ENCODE data around the gene ENKUR. TPM values are rescaled to one million over a fixed set of nuclear protein-coding genes. Genes with fewer than 3 reads are reported as not detected.
A peak's percentile ranks its signal among the peaks of the same experiment; 100 is the strongest.

The ENKUR gene
- total and polyA plus RNA-seq, 5 experiments from 2014 or later: not detected

DNA sequence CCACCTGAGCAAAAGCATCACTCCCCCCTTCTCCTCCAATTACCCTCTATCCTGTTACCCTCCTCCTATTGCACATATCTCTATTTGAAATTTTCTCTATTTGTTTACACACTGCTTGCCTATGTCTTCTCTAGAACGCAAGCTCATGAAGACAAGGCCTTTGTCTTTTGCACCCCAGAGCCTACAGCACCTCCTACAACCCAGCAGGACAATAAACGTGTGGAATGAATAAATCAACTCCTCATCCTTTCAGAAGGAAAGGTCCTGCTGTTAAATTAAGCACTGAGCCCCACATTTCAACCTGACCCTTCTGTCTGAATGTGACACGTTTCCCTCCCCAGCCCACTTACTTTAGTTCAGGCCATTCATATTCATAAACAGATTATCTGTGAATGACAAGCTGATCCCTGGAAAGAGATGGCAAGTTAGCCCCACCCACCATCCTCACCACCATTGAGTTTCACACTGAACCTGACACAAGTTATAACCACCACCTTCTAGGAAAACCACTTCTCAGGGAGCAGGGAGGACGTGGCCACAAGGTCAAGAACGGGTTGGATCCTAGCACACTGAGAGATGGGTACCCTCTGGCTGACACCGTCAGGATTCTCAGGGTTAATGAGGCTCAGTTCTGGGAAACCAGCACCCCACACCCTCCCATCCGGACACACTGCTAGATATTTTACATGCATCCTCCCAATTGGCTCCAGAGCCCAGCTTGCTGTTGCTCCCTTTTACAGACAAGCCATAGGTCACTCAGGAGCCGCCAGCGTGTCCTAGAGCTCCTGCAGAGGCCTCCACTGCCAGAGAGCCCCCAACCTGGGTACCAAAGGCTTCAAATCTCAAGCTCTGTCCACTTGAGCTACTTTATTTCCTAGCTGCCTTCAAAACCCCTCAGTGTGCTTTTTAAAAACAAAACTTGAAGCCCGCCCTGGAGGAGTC lies 64.5 kb downstream of the ENKUR start:
- Mint-ChIP-seq H3K9me3 (no peaks in the 10 kb centered on the region), H3K4me1 (peaks cover 12 to 25% (median 20%) of the 10 kb centered on the region in 4 donors), H3K27me3 (peaks cover 0 to 4% (median 0%) of the 10 kb centered on the region in 5 donors), H3K4me3 (peak overlapping the region; percentile 76 to 91 (median 84)), H3K36me3 (no peaks in the 10 kb centered on the region), H3K27ac (peak overlapping the region; percentile 57 to 89 (median 86))
- peak in 2 of 10 donors; percentile 37 to 63 for DNase-seq
- ATAC-seq: peak; percentile 5 to 8
- POLR2A ChIA-PET: interaction anchor here (0.6 to 1.8 kb wide), 13 partner anchors 8 to 329 kb away, joined by 3 to 16 read pairs (median 3); partner anchors contain the start of genes ARHGAP21, ENKUR and THNSL1

DNA sequence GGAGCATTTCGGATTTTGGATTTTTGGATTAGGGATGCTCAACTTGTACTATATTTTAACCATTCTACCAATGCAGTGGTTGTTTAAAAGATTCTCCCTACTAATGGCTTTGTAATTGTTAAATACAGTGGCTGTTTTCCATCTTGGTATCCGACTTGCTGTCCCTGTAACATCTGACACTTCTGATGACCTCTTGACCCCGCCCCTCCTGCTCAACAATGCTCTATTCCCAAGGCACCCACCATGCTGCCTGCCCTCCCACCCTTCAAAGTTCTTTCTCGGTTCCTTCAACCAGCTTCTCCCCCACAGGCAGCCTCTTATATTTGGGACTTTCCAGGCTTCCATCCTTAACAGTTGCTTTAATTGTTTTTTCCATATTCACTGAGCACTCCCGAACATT lies 65.5 kb downstream of the ENKUR start:
- Mint-ChIP-seq H3K27me3 (peaks cover 0 to 4% (median 0%) of the 10 kb centered on the region in 5 donors), H3K4me3 (peak overlapping the region in 2 of 10 donors; percentile 46 to 78), H3K36me3 (no peaks in the 10 kb centered on the region), H3K4me1 (peaks cover 12 to 25% (median 20%) of the 10 kb centered on the region in 4 donors), H3K27ac (peak overlapping the region in 2 of 10 donors; percentile 30 to 89), H3K9me3 (no peaks in the 10 kb centered on the region)
- DNase-seq (no peak), ATAC-seq (no peak)
- POLR2A ChIA-PET: no interaction called here

DNA sequence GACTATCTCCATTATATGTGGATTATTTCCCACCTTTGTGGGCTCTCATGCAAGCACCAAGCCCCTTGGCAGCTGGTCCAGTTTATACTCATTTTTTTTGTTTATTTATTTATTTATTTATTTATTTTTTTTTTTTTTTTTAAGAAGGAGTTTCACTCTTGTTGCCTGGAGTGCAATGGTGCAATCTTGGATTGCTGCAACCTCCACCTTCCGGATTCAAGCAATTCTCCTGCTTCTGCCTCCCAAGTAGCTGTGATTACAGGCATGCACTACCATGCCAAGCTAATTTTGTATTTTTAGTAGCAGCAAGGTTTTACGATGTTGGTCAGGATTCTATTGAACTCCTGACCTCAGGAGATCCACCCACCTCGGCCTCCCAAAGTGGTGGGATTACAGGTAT lies 66.3 kb downstream of the ENKUR start:
- ATAC-seq (no peak), DNase-seq (no peak)
- no peaks in the 10 kb centered on the region for H3K36me3 Mint-ChIP-seq
- peaks cover 15 to 25% (median 21%) of the 10 kb centered on the region in 4 donors for H3K4me1 Mint-ChIP-seq
- POLR2A ChIA-PET: interaction anchor here (1.5 kb wide), 1 partner anchor 222 kb away, joined by 4 read pairs; no protein-coding TSS in a partner anchor
- H3K27me3 Mint-ChIP-seq: peaks cover 0 to 4% (median 0%) of the 10 kb centered on the region in 5 donors
- H3K27ac Mint-ChIP-seq: peak overlapping the region in 2 of 10 donors; percentile 10 to 36
- no peaks in the 10 kb centered on the region for H3K9me3 Mint-ChIP-seq
- H3K4me3 Mint-ChIP-seq: no peak overlapping the region

GRCh38 chr10:24947304-24948097 lies 68.5 kb downstream of the ENKUR start:
- Mint-ChIP-seq H3K4me1 (peaks cover 3 to 20% (median 16%) of the 10 kb centered on the region in 4 donors), H3K9me3 (no peaks in the 10 kb centered on the region), H3K36me3 (no peaks in the 10 kb centered on the region), H3K27me3 (no peaks in the 10 kb centered on the region), H3K4me3 (no peak overlapping the region), H3K27ac (peak overlapping the region in 4 of 10 donors; percentile 2 to 23 (median 7))
- DNase-seq (no peak), ATAC-seq (no peak)
- POLR2A ChIA-PET: no interaction called here

DNA sequence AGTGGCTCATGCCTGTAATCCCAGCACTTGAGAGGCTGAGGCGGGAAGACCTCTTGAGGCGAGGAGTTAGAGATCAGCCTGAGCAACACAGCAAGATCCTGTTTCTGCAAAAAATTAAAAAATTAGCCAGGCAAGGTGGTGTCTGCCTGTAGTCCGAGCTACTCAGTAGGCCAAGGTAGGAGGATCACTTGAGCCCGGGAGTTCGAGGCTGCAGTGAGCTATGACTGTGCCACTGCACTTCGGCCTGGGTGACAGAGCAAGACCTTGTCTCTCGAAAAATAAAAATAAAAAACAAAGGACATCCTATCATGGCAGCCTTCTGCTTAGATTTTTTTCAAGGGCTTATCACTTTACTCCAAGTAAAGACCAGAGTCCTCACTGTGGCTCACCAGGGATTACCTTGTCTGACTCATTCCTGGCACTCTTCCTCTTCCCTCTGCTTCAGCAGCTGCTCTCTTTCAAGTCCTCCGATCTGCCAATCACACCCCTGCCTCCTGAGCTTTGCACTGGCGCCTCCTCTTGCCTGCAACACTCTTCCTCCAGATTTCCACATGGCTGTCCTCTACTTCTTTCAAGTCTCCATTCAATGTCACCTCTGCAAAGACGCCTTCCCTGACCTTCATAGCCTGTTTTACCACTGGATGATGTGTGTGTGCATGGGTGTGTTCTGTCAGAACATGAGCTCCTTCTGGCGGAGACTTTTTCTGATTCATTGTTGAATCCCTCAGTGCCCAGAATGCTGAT lies 71.3 kb downstream of the ENKUR start:
- POLR2A ChIA-PET: interaction anchor here (2.1 kb wide), 1 partner anchor 8 kb away, joined by 5 read pairs; the partner anchor contains the start of gene PRTFDC1
- H3K4me3 Mint-ChIP-seq: no peak overlapping the region

DNA sequence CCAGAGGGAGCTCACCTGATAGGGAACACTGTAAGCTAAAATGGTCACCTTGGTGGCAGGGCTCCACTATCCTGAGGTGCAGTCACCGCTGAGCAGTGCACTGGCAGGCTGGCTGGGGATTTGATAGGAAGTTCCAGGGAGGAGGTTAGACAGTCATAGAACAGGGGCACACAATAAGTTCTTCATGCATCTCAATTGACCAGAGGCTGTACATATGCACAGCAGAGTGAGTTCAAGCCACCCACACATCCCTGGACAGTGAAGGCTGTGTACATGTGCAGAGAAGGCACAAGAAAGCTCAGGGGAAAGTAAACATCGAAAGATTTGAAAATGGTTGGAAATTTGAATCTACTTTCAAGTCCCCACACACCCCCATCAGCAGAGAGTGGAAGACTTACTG lies 77.4 kb downstream of the ENKUR start:
- peaks cover 0 to 7% (median 0%) of the 10 kb centered on the region in 3 donors for H3K36me3 Mint-ChIP-seq
- POLR2A ChIA-PET: no interaction called here
- ATAC-seq (no peak), DNase-seq (no peak)
- H3K27me3 Mint-ChIP-seq: no peaks in the 10 kb centered on the region
- H3K27ac Mint-ChIP-seq: no peak overlapping the region
- no peaks in the 10 kb centered on the region for H3K9me3 Mint-ChIP-seq
- H3K4me1 Mint-ChIP-seq: no peaks in the 10 kb centered on the region
- H3K4me3 Mint-ChIP-seq: no peak overlapping the region

More for the DNA sequence above, 71.3 kb downstream of the ENKUR start:
- Mint-ChIP-seq H3K27me3 (no peaks in the 10 kb centered on the region), H3K9me3 (no peaks in the 10 kb centered on the region), H3K27ac (peak overlapping the region in 5 of 10 donors; percentile 6 to 67 (median 47)), H3K4me1 (peaks cover 0 to 12% (median 2%) of the 10 kb centered on the region in 4 donors), H3K36me3 (no peaks in the 10 kb centered on the region)
- DNase-seq: no peak
- no peak for ATAC-seq

DNA sequence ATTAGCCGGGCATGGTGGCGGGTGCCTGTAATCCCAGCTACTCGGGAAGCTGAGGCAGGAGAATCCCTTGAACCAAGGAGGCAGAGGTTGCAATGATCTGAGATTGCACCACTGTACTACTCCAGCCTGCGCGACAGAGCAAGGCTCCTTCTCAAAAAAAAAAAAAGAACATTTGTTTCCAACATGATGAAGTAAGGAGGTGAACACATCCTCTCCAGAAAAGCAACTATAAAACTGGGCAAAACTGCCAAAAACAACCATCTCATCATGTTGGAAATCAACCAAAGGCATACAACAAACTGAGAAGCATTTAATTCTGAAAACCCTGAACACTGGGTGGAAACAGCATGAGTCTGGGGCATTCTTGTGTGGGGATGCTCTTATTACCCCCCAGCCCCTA lies 77.9 kb downstream of the ENKUR start:
- Mint-ChIP-seq H3K9me3 (no peaks in the 10 kb centered on the region), H3K36me3 (peaks cover 0 to 7% (median 0%) of the 10 kb centered on the region in 3 donors), H3K4me1 (no peaks in the 10 kb centered on the region), H3K27ac (no peak overlapping the region), H3K4me3 (no peak overlapping the region), H3K27me3 (no peaks in the 10 kb centered on the region)
- POLR2A ChIA-PET: no interaction called here
- no peak for DNase-seq
- no peak for ATAC-seq

DNA sequence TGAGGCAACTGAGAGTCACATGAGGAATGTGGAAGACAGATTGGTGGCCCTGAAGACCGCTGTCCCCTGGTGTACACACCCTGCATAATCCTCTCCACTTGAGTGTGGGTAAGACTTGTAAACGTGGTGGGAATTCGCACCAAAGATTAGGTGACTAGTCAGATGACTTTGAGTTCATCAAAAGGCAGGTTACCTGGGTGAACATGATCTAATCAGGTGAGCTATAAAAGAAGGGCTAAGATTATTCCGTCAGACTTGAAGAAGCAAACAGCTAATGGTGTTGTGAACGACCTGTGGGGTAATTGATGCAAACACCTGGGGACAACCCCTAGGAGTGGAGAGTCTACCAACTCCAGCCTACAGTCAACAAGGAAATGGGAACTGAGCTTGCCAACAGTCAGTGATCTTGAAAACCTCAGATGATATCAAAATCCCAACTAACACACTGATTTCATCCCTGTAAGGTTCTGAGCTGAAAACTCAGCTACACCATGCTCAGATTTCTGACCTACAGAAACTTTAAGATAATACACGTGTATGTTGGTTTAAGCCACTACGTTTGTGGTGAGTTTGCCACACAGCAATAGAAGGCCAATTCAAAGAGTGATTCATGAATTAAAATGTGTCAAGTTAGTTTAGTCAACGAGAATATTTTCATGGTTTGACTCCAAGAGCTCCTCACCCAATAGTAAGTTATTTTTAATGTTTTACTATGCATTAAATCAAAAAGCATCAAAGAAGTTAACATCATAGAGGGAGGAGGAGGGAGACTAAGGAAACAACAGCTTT lies 80.3 kb downstream of the ENKUR start:
- H3K36me3 Mint-ChIP-seq: peaks cover 0 to 7% (median 0%) of the 10 kb centered on the region in 3 donors
- H3K27ac Mint-ChIP-seq: peak overlapping the region in 3 of 10 donors; percentile 6 to 86 (median 58)
- ATAC-seq (no peak), DNase-seq (no peak)
- H3K27me3 Mint-ChIP-seq: no peaks in the 10 kb centered on the region
- no peaks in the 10 kb centered on the region for H3K4me1 Mint-ChIP-seq
- POLR2A ChIA-PET: no interaction called here
- no peak overlapping the region for H3K4me3 Mint-ChIP-seq
- H3K9me3 Mint-ChIP-seq: no peaks in the 10 kb centered on the region

Other genes with a start within 250 kb of the ENKUR start
- gene PRTFDC1, start 63.6 kb downstream of the ENKUR start, total RNA-seq: 1 to 10 TPM; 1.8 to 3.1 TPM
- gene PRTFDC1, start 63.6 kb downstream of the ENKUR start, polyA plus RNA-seq: 1 to 10 TPM in 1 of 3 donors, under 1 TPM in 2; 0.93 to 1.7 (median 0.94) TPM
- gene THNSL1, start 454 bp upstream of the ENKUR start, total RNA-seq: 1 to 10 TPM; 8.1 to 8.8 TPM
- 10 to 100 TPM in 1 of 3 donors, 1 to 10 TPM in 2; 5.4 to 12.2 (median 8.1) TPM for gene THNSL1, start 454 bp upstream of the ENKUR start, polyA plus RNA-seq
- gene GPR158, start 158.8 kb upstream of the ENKUR start, total RNA-seq: not detected
- gene GPR158, start 158.8 kb upstream of the ENKUR start, polyA plus RNA-seq: not detected

Measured in naive thymus-derived CD8-positive, alpha-beta T cell (primary cell).